GM18511 (cell line): Measurements from ENCODE around the gene SSTR3.

Experiments used
- ATAC-seq: cut with Tn5 transposase; IDR thresholded peaks from one replicate; pipeline ENCODE4 v1.9.1; 2021; ENCODE audit warnings: mild to moderate bottlenecking, moderate library complexity; ENCODE audit not compliant: unreplicated experiment

SSTR3 gene

GRCh38 chr22:37229805-37230672 is 17.8 kb upstream of the SSTR3 start:
- ATAC-seq = peak; percentile 74

DNA sequence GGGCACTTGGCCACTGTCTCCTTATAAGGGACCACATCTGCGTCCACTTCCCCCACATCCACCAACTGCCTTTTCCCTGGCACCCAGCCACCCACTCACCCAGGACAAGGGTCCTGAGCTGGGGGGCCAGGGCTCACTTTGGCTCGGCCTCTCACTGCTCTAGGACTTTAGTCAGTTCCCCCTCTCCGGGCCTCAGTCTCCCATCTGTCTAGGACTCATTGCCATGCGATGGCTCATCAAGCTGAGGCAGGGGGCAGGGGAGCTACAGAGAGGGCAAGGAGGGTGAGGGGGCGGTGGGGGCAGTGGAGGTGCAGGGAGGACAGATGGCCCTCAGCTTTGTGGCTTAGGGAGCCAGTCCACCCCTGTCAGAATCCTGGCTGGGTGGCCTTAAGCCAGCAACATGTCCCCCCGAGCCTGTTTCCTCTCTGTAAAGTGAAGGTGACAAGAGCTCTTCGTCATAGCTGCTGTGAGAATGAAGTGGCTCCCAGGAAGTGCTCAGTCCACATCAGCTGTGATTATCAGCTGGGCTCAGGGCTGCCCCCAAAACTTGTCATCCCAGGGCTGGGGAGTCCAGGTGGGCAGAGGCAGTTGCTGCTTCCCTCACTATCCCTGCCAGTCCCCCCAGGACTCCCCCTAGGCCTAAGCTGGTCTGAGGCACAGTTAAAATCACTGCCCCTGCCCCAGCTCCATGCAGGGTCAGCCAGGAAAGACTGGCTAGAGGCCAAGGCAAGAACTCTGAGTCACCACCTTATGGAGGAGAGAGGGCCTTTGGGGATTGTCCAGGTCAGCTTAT is 16.9 kb upstream of the SSTR3 start:
- ATAC-seq = no peak

GRCh38 chr22:37228106-37229011 is 16.1 kb upstream of the SSTR3 start:
- ATAC-seq = no peak

DNA sequence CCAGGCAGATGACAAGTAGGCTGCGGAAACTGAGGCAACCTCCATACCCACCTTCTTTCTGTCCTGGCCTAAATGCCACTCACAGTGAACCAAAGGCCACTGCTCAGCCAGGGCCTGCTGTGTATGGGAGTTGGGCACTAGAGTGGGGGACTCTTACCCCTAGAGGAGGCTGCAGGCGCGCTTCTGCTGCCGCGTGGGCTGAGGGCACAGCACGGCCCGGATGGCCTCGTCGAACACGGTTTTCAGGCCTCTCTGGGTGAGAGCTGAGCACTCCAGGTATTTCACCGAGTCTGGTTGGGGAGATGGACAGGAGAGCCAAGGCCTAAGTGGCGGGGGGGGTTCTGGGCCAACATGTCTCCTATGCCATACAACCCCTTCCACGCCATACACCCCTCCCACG is 14.2 kb upstream of the SSTR3 start:
- ATAC-seq = no peak

- no peak for ATAC-seq
Measured at GRCh38 chr22:37226087-37226486, 13.8 kb upstream of the SSTR3 start.

DNA sequence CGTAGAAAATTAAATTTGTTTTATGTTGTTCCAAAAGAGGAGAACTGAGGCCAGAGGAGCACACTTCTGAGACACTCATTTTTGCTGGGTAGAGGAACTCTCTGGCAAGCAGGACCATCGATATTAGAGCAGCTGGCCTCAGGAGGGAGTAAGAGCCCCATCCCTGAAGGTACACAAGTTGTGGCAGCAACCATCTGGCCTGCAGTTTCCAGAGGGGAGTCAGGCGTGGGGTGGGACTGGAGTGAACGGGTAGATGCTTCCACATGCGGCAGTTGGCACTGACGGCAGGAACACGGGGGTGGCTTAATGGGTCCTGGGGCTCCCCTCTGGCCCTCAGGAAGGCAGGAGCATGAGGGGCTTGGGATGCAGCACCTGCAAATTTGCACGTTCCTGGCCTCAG is 13.2 kb upstream of the SSTR3 start:
- ATAC-seq = no peak

- ATAC-seq = no peak
Measured at GRCh38 chr22:37224757-37225420, 12.6 kb upstream of the SSTR3 start.

DNA sequence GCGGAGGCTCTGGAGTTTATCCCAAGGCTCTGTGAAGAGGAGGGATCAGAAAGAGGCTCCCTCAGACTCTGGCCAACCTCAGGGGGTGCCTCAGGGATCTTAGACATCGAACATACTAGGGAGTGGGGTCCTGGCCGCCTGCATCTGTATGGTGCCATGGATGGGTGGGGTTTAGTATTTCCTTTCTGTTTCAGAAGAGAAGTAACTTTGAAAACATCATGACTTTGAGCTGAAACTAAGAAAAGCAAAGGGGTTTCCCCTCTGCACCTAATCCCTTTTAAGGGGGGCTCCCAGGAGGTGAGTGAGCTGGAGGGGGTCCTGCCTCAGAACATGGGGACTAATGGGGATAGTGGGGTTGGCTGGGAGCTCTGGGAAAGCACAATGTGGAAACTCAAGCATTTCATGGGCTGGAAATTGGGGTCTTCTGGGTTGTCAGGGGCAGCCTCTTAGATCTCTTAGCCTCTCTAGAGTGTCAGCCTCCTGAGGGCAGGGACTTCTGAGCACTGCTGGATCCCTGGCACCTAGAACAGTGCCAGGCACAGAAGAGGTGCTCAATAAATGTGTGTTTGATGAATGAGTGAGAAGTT is 11.8 kb upstream of the SSTR3 start:
- ATAC-seq = no peak

DNA sequence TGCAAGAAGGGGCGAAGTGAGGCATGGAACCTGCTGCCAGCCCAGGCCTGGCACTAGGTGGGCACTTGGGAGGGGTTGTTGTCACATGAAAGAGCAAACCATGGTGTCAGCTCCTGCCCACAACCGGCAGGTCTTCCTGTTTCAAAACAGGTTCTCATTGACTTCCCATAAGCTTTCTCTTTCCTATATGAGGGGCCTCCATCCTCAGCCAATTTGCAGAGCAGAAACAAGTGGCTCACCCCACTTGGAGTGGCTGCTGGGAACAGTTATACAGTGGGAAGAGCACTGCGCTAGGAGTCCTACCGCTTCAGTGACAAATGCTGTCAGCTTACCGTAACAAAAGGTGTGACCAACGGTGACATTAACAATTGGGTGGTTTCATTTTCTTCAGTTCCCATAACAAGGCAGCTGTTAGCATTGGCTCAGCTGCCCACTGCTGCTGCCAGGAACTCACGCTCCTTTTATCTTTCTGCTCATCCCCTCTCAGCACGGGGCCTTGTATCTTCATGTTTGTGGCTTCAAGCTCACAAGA is 10.2 kb upstream of the SSTR3 start:
- ATAC-seq = no peak

DNA sequence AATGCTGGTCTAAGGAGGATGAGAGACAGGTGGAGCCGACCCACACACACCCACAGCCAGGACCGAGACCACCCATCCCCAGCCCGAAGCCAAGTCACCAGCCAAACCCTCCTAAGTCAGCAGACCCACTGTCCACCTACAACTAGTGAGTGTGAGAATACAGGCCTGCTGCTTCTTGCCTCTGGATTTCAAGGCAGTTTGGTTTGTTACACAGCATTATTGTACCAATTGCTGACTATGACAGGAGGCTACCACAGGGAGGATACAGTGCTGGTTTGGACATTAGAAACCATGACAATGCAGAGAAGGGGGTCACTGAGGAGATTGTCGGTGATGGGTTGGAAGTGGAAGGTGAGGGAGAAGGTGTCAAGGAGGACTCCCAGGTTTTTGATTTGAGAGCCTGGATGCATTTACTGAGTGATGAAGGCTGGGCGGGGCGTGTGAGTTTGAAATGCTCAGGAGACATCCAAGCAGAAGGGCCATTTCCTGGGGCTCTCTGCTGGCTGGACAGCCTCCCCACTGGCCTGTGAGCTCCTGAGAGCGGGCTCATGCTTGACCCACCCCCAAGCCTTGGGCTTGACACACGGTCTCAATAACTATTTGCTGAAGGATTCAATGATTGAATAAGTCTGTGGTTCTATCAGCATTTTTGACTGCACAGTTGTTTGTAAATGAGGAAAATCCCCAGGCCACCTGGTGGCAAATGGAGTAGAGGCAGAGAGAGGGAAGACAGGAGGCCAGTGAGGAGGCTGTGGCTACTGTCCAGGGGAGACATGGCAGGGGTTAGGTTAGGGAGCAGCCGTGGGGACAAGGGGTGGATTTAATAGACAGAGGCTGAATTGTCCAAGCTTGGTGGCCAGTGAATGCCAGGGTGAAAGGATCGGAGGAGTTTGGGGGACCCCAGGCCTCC is 9.4 kb upstream of the SSTR3 start:
- no peak for ATAC-seq

DNA sequence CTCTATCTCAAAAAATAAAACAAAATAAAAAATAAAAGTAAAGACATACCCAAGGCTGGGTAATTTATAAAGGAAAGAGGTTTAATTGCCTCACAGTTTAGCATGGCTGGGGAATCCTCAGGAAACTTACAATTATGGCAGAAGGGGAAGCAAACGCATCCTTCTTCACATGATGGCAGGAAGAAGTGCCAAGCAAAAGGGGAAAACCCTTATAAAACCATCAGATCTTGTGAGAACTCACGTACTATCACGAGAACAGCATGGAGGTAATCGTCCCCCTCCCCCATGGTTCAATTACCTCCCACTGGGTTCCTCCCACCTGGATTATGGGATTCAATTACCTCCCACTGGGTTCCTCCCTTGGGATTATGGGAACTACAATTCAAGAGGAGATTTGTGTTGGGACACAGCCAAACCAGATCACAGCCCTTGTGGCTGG is 8.3 kb upstream of the SSTR3 start:
- ATAC-seq = no peak

- ATAC-seq = peak; percentile 13
Measured at GRCh38 chr22:37219533-37219932, 7.3 kb upstream of the SSTR3 start.

DNA sequence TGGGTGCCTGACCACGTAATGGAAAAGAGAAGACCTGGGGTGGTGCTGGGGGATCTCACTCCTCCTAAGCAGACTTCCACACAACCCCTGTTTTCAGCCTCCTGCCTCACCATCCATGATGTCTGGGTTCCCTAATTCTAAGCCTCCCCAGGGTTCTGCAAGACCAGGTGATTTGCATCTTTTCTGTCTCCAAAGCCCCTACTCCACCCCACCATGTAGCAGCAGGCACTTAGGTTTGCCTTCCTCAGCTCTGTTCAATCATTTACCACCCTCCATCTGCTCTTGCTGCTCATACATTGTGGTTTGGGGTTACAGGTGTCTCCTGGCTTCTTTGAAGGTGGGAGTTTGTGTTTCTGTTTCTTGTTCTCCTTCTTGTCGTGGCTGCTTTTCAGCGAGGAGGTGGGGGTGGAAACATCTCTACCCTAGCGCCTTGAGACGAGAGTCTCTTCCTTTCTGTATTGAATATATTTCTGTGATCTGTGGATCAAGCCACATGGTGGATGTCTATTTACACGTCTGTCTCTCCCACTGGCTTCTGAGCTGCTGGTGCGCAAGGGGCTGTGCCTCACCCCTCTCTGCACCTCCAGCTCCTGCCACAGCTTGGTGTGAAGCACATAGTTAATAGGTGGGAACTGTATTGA is 6.6 kb upstream of the SSTR3 start:
- ATAC-seq = peak; percentile 88

- peak; percentile 3 for ATAC-seq
Measured at GRCh38 chr22:37218399-37218770, 6.1 kb upstream of the SSTR3 start.

DNA sequence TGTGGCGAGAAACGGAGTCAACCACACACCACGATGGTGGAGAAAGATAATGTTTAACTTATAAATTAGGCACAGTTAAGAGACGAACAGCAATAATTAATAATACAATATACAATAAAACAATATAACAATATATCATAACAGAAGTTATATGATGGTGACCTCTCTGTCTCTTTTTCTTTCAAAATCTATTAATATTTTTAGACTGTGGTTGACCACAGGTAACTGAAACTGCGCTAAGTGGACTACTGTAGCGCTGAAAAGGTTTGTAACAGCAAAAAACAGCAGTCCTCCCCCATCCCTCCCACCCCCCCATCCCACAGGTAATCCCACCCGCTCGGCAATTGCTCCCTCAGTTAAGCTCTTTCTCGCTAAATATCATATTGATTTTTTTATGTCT is 3.6 kb upstream of the SSTR3 start:
- no peak for ATAC-seq

- ATAC-seq = no peak
Measured at GRCh38 chr22:37214731-37215030, 2.4 kb upstream of the SSTR3 start.

DNA sequence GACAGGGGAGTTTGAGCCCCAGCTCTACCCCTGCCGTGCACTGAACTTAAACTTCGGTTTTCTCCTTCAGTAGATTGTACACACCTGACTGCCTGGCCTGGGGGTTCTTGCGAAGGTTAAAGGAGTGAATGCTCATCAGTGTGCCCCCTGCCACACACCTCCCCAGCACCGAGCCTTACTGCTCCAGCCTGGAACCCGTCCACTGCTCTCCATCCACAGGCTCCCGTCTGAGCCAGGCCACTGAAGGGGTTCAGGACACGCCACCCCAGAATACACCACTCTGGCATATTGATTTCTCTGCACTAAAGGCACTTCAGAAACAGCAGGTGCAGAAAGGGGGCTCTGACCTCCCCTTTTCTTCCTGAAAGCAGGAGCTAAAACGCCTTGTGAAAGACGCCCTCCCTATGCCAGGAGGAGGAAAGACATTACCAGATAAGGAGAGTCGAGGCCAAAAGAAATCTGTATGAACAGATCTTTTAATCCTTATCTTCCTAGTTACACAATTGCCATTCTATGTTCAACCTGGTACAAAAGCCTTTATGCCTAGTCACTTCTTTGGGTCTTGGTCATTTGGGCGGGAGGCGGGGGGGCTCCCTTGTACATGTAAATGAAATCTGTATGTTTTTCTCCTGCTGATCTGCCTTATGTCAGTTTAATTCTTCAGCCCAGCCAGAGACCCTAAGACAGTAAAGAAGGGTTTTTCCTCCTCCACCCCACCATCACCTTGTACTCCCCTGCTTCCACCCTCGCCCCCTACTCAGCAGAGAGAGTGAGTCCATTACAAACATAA is 1.9 kb upstream of the SSTR3 start:
- ATAC-seq = no peak
